Motor neuron (in vitro differentiated cells): ENCODE data around the gene IL32. TPM values are rescaled to one million over a fixed set of nuclear protein-coding genes. Genes with fewer than 3 reads are reported as not detected.
A peak's percentile ranks its signal among the peaks of the same experiment; 100 is the strongest.

Source experiments
- ATAC-seq, 8 experiments: fragments of 200-7000 bp; cut with Tn5 transposase; replicated peaks in 6 of 8; 2 replicates each; pipeline ENCODE4 v1.8.0; 2021; ENCODE audit warnings: mild to moderate bottlenecking in 8 of 8, moderate library complexity in 8 of 8
- H3K27ac ChIP-seq, 2 donors: fragments of 250-450 bp; sonication (Bioruptor Pico); 2 replicates each; pipeline ENCODE4 v1.9.0; 2021; ENCODE audit warnings: antibody characterized with exemption in 2 of 2, mild to moderate bottlenecking in 2 of 2, moderate library complexity in 1 of 2
- H3K4me1 ChIP-seq, 2 donors: fragments of 250-450 bp; sonication (Bioruptor Pico); replicated peaks in 1 of 2; 2 replicates each; pipeline ENCODE4 v1.6.1; 2021; ENCODE audit warnings: antibody characterized with exemption in 2 of 2, mild to moderate bottlenecking in 2 of 2, moderate library complexity in 1 of 2
- H3K4me3 ChIP-seq, 5 donors: fragments of 250-450 bp; sonication (Bioruptor Pico); 2 replicates each; pipeline ENCODE4 v1.9.0; 2021; ENCODE audit warnings: antibody characterized with exemption in 5 of 5, mild to moderate bottlenecking in 5 of 5, moderate library complexity in 4 of 5
- WGBS, 10 experiments: fragments of 450-650 bp; shearing (Covaris generic); methylation state at CpG; one replicate each; pipeline ENCODE4 v1.0.0; 2022; 5-methylcytosine and 5-hydroxymethylcytosine counted together
- in situ Hi-C, 9 experiments: fragments of 400-800 bp; cut with MboI; loops; one replicate each; pipeline ENCODE4 v1.15.0; 2021; ENCODE audit warnings: low sequenced_read_pairs in 9 of 9, low pct_unique_long_range_greater_than_20kb in 2 of 9; ENCODE audit not compliant: unreplicated experiment in 9 of 9
- total RNA-seq, 8 experiments: library from RNA; unstranded; fragments of 300-600 nt; gene quantifications; 2 replicates each; pipeline versions ENCODE4 v1.2.3 to v1.2.4, GENCODE V29; 2022

The IL32 gene
- total RNA-seq, 8 experiments from 2014 or later, result 0.22 to 41.3 (median 4.0) TPM

GRCh38 chr16:3095869-3096268 is 30.4 kb downstream of the IL32 start:
- H3K27ac ChIP-seq, result no peak overlapping the region

GRCh38 chr16:3096362-3096761 is 30.9 kb downstream of the IL32 start:
- no peak for ATAC-seq
- in situ Hi-C loops, result no loop called here
- no peak overlapping the region for H3K4me3 ChIP-seq
- WGBS, 10 experiments, result 73 to 100% (median 92%) methylated on average over 2 to 3 of the region's 6 CpGs; no CpG with 5 or more reads in 5 of the 10 experiments
- H3K27ac ChIP-seq, result no peak overlapping the region
- peaks cover 6 to 14% of the 10 kb centered on the region in 2 donors for H3K4me1 ChIP-seq

More at GRCh38 chr16:3095869-3096268, 30.4 kb downstream of the IL32 start:
- WGBS, 10 experiments, result 0 to 100% (median 72%) methylated on average over 1 to 4 of the region's 4 CpGs; no CpG with 5 or more reads in 4 of the 10 experiments
- H3K4me3 ChIP-seq, result no peak overlapping the region
- in situ Hi-C loops, result no loop called here
- peaks cover 5 to 12% of the 10 kb centered on the region in 2 donors for H3K4me1 ChIP-seq
- peak in 3 of 8 experiments; percentile 4 to 14 (median 7) for ATAC-seq

GRCh38 chr16:3097266-3097665 is 31.8 kb downstream of the IL32 start:
- no peak for ATAC-seq
- Histone ChIP-seq H3K4me1 (peaks cover 15 to 23% of the 10 kb centered on the region in 2 donors), H3K27ac (no peak overlapping the region), H3K4me3 (no peak overlapping the region)
- in situ Hi-C loops, result no loop called here
- 33% methylated on average over 3 of the region's 8 CpGs; no CpG with 5 or more reads in 9 of the 10 experiments for WGBS, 10 experiments

- Histone ChIP-seq H3K27ac (no peak within 1 kb of the TSS), H3K4me3 (peak within 1 kb of the TSS in 1 of 5 donors; percentile 8), H3K4me1 (peaks cover 18 to 24% of the 10 kb centered on the region in 2 donors)
- in situ Hi-C loops, result no loop called here
- ATAC-seq, result no peak
- WGBS, 10 experiments, result 31 to 60% (median 40%) methylated on average over 1 to 4 of the region's 21 CpGs; no CpG with 5 or more reads in 5 of the 10 experiments
Measured at GRCh38 chr16:3098459-3099394, 33.3 kb downstream of the IL32 start, which contains the start of gene ZSCAN10. TSS of gene ZSCAN10 (minus strand) at chr16:3099294. CDS start at chr16:3092937, 6,357 bp downstream.

- Histone ChIP-seq H3K4me1 (peaks cover 18 to 24% of the 10 kb centered on the region in 2 donors), H3K27ac (no peak overlapping the region), H3K4me3 (no peak overlapping the region)
- in situ Hi-C loops, result no loop called here
- ATAC-seq, result no peak
- 13 to 100% (median 53%) methylated on average over 1 to 4 of the region's 5 CpGs; no CpG with 5 or more reads in 4 of the 10 experiments for WGBS, 10 experiments
Measured at GRCh38 chr16:3099395-3099731, 33.9 kb downstream of the IL32 start.

- ATAC-seq, result peak; percentile 82 to 94 (median 88)
- H3K27ac ChIP-seq, result no peak overlapping the region
- in situ Hi-C loops, result no loop called here
- H3K4me1 ChIP-seq, result peaks cover 18 to 24% of the 10 kb centered on the region in 2 donors
- peak overlapping the region in 1 of 5 donors; percentile 15 for H3K4me3 ChIP-seq
- WGBS, 10 experiments, result 0 to 43% (median 4%) methylated on average over 1 to 21 of the region's 39 CpGs; no CpG with 5 or more reads in 2 of the 10 experiments
Measured at GRCh38 chr16:3099732-3100499, 34.5 kb downstream of the IL32 start.

GRCh38 chr16:3101018-3101840 is 35.8 kb downstream of the IL32 start:
- in situ Hi-C loops, result no loop called here
- Histone ChIP-seq H3K27ac (peak overlapping the region in 1 of 2 donors; percentile 66), H3K4me3 (no peak overlapping the region), H3K4me1 (peaks cover 23 to 27% of the 10 kb centered on the region in 2 donors)
- no peak for ATAC-seq
- 27 to 94% (median 65%) methylated on average over 6 to 14 of the region's 29 CpGs; no CpG with 5 or more reads in 3 of the 10 experiments for WGBS, 10 experiments

- H3K4me3 ChIP-seq, result peak overlapping the region in 1 of 5 donors; percentile 0
- WGBS, 10 experiments, result 10 to 51% (median 36%) methylated on average over 3 to 18 of the region's 27 CpGs; no CpG with 5 or more reads in 4 of the 10 experiments
- peak in 3 of 8 experiments; percentile 13 to 24 (median 21) for ATAC-seq
- in situ Hi-C loops, result no loop called here
- peaks cover 23 to 27% of the 10 kb centered on the region in 2 donors for H3K4me1 ChIP-seq
- peak overlapping the region; percentile 27 to 66 for H3K27ac ChIP-seq
Measured at GRCh38 chr16:3101841-3102470, 36.5 kb downstream of the IL32 start.

- Histone ChIP-seq H3K4me3 (peak overlapping the region; percentile 57 to 94 (median 67)), H3K27ac (peak overlapping the region; percentile 78 to 81), H3K4me1 (peaks cover 15 to 17% of the 10 kb centered on the region in 2 donors)
- 0 to 17% (median 0%) methylated on average over 1 to 16 of the region's 74 CpGs; no CpG with 5 or more reads in 3 of the 10 experiments for WGBS, 10 experiments
- in situ Hi-C loops, result no loop called here
- ATAC-seq, result peak; percentile 88 to 98 (median 96)
Measured at GRCh38 chr16:3106205-3106928, 40.9 kb downstream of the IL32 start.

GRCh38 chr16:3112058-3112880 is 46.8 kb downstream of the IL32 start, which contains the start of gene ZNF205:
TSS of gene ZNF205 (plus strand) at chr16:3112586. CDS start at chr16:3113431, 845 bp downstream.
- WGBS, 10 experiments, result 0 to 33% (median 24%) methylated on average over 3 to 6 of the region's 23 CpGs; no CpG with 5 or more reads in 6 of the 10 experiments
- H3K27ac ChIP-seq, result peak within 1 kb of the TSS; percentile 53 to 82
- peak within 1 kb of the TSS; percentile 92 to 99 (median 94) for H3K4me3 ChIP-seq
- peak; percentile 93 to 98 (median 96) for ATAC-seq
- in situ Hi-C loops, result no loop called here
- peaks cover 21 to 22% of the 10 kb centered on the region in 2 donors for H3K4me1 ChIP-seq
